Mesenteric fat pad (tissue), 1 donor: Measurements from ENCODE around the gene BMP8A. TPM values are rescaled to one million over a fixed set of nuclear protein-coding genes. Genes with fewer than 3 reads are reported as not detected.
"Not testable (repeated sequence)": the region's sequence is repeated elsewhere in the genome, so short reads cannot be mapped to it uniquely, and the experiment has no call there.

Experiments used
- DNase-seq: peaks from one replicate; pipeline ENCODE4 v3.0.0-alpha.2; 2020; ENCODE audit warnings: low spot score
- long read RNA-seq: library from polyadenylated mRNA; unstranded; transcript quantifications from one replicate; pipeline ENCODE4 v2.0.0, GENCODE V29; 2020
- total RNA-seq: library from RNA; stranded (reverse); fragmentation: NEBNext Ultra II Directional; extraction: Animal tissue kit (Norgen Biotek cat#: 25700); gene quantifications from one replicate; pipeline ENCODE4 v1.2.1, GENCODE V29; 2021
- donor health status: DM: yes; HTN: yes; CAD: no.

Gene BMP8A, protein sequence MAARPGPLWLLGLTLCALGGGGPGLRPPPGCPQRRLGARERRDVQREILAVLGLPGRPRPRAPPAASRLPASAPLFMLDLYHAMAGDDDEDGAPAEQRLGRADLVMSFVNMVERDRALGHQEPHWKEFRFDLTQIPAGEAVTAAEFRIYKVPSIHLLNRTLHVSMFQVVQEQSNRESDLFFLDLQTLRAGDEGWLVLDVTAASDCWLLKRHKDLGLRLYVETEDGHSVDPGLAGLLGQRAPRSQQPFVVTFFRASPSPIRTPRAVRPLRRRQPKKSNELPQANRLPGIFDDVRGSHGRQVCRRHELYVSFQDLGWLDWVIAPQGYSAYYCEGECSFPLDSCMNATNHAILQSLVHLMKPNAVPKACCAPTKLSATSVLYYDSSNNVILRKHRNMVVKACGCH
- total RNA-seq = 1.6 TPM
- long read RNA-seq = 0 reads

GRCh38 chr1:39491146-39491921 lies at the start of gene BMP8A:
Gene BMP8A (plus strand): TSS chr1:39491636. CDS start chr1:39491992, 356 bp downstream.
- DNase-seq = no peak

GRCh38 chr1:39441797-39442196 lies 49.6 kb upstream of the BMP8A start:
- no peak for DNase-seq

DNA sequence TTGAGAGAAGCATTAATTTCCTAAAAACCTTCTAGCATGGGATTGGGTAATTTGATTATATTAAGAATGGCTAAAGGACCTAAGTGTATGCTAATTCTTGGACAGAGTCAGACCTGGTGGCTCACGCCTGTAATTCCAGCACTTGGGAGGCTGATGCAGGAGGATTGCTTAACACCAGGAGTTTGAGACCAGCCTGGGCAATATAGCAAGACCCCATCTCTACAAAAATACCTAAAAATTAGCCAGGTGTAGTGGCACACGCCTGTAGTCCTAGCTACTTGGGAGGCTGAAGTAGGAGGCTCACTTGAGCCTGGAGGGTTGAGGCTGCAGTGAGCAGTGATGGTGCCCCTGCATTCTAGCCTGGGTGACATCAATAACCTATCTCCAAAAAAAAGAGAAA lies 45.9 kb upstream of the BMP8A start:
- DNase-seq = no peak

GRCh38 chr1:39446986-39447567 lies 44.4 kb upstream of the BMP8A start:
- DNase-seq = no peak

DNA sequence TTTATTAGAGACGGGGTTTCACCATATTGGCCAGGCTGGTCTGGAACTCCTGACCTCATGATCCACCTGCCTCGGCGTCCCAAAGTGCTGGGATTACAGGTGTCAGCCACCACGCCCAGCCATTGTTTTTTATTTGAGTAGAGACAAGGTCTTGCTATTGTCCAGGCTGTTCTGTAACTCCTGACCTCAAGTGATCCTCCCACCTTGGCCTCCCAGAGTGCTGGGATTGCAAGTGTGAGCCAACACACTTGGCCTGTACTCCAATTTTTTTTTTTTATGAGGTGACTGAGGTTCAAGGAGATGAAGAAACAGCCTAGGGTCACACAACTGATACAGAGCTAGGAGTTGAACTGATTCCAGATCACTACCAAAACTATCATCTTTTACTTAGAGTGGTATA lies 41.4 kb upstream of the BMP8A start:
- not testable (repeated sequence) for DNase-seq

- no peak for DNase-seq
Observed at GRCh38 chr1:39450956-39451606, 40.4 kb upstream of the BMP8A start.

- DNase-seq = no peak
Observed at GRCh38 chr1:39452081-39452480, 39.4 kb upstream of the BMP8A start.

DNA sequence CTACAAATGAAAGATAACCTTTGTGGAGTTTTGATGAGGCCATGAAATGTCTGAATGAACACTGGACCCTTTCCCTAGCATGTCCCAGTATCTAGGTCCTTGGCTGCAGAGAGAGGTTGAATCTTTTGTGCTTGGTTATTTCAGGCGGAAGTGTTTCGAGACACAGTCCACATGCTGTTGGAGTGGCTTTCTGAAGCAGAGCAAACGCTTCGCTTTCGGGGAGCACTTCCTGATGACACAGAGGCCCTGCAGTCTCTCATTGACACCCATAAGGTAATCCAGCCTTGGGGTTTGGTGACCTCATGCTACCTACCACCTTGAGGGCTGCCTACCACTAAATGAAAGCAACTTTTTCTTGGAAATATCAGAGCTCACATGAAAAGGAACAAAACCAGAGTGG lies 38.9 kb upstream of the BMP8A start:
- no peak for DNase-seq

- DNase-seq = no peak
Observed at GRCh38 chr1:39453603-39454002, 37.8 kb upstream of the BMP8A start.

GRCh38 chr1:39458991-39459390 lies 32.4 kb upstream of the BMP8A start:
- no peak for DNase-seq

DNA sequence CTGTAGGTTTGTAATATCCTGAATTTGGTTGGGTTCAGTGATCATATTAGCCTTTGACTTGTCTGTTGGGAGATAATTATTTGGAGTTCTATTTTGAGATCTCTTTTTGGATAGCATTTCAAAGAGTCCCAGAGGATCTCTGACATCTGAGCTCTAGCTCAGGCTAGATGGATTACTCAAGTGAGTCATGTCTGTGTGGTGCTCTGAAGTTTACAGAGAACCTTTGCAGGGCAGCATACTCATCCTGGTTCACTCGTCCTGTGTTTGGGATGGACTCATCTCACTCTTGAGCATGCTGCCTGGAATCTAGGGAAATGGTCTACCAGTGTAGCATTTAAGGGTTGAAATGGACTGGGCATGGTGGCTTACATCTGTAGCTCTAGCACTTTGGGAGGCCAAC lies 29.4 kb upstream of the BMP8A start:
- no peak for DNase-seq

- no peak for DNase-seq
Observed at GRCh38 chr1:39466413-39467107, 24.9 kb upstream of the BMP8A start.

GRCh38 chr1:39467108-39467720 lies 24.2 kb upstream of the BMP8A start:
- not testable (repeated sequence) for DNase-seq

GRCh38 chr1:39469150-39469549 lies 22.3 kb upstream of the BMP8A start:
- no peak for DNase-seq

GRCh38 chr1:39470040-39470439 lies 21.4 kb upstream of the BMP8A start:
- DNase-seq = no peak

GRCh38 chr1:39472826-39473225 lies 18.6 kb upstream of the BMP8A start:
- no peak for DNase-seq

GRCh38 chr1:39473324-39473723 lies 18.1 kb upstream of the BMP8A start:
- DNase-seq = no peak

GRCh38 chr1:39474810-39475209 lies 16.6 kb upstream of the BMP8A start:
- no peak for DNase-seq

DNA sequence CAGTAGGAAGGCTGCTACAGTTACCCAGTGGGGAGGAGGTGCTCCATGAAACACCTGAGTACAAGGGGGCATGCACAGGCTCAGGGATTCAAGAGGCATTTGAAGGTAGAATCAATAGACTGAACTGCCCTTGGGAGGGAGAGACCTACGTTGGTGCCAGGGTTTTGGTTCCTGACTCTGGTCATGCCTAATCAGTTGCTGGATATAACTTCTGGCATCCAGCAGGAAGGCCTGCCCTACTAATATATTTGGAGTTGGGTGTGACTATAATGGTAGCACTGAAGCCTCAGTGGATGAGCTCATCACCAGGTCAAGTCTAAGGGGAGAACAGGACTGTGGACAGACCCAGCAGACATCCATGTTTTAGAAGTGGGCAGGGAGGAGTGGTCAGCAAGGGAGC lies 15.9 kb upstream of the BMP8A start:
- DNase-seq = not testable (repeated sequence)

- no peak for DNase-seq
Observed at GRCh38 chr1:39478126-39478915, 13.1 kb upstream of the BMP8A start.
